ENCODE results near the gene RTN4RL2. TPM values are rescaled to one million over a fixed set of nuclear protein-coding genes. Genes with fewer than 3 reads are reported as not detected.

RTN4RL2 gene
- total and polyA plus RNA-seq, 9 of the 15 experiments (the other 6 are each of a cell fraction or from before 2014, with no cell fraction given) = 0.06 to 1.9 (median 0.34) TPM; not detected in 4

DNA sequence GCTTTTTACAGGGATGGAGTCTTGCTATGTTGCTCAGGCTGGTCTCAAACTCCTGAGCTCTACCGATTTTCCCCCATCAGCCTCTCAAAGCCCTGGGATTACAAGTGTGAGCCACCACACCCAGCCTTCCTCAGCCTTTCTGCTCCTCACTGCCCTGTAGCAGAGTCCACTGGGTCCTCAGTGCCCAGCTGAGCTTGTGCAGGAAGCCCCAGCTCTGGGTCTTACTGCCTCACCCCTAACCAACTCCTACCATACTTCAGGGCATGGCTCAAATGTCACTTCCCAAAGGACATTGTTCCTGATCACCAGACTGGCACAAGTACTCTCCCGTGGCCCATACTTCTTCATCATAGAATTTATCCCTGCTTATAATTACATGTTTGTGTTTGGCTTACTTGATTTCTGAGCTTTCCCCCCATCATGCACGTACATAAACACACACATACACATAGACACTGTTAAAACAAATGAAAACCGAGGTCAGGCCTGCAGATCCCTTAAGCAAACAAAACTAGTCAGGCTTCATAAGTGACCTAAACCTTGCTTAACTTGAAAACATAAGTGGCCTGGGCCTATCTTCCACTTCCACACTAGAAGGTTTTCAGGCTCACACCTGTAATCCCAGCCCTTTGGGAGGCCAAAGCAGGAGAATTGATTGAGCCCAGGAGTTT lies 19.4 kb upstream of the RTN4RL2 start:
- no peaks in the 10 kb centered on the region; a peak in 1 of 5 replicates for H3K27me3 ChIP-seq (ENCODE audit: control insufficient read depth in 2 of 2, insufficient read depth in 2 of 2, low read length in 2 of 2)
- H3K4me3 ChIP-seq = no peak overlapping the region
- POLR2A ChIA-PET = interaction anchor here (0.8 to 1.4 kb wide), 2 partner anchors 11 to 18 kb away, joined by 3 to 5 read pairs; no protein-coding TSS in a partner anchor
- no peaks in the 10 kb centered on the region for H3K9me1 ChIP-seq (ENCODE audit: control insufficient read depth, insufficient read depth, low read length)
- ATAC-seq (no peak), FAIRE-seq (no peak), DNase-seq (ENCODE audit: extremely low read depth in 1 of 4, low spot score in 3 of 4) (no peak)
- H3K79me2 ChIP-seq (ENCODE audit: control insufficient read depth, insufficient read depth, low read length) = no peaks in the 10 kb centered on the region
- CTCF ChIA-PET (ENCODE audit: low intra/inter-chr PET ratio) = no interaction called here
- 15% methylated on average over 4 of the region's 4 CpGs for WGBS (ENCODE audit: insufficient coverage, low coverage, missing lambda C conversion rate)
- H3K9me3 ChIP-seq (replicated peaks; ENCODE audit: control insufficient read depth, insufficient read depth, low read depth, low read length) = no peaks in the 10 kb centered on the region
- no peak overlapping the region for H3K4me2 ChIP-seq (ENCODE audit: insufficient read depth, low read length)
- H4K20me1 ChIP-seq (replicated peaks; ENCODE audit: control insufficient read depth, insufficient read depth, low read length) = no peaks in the 10 kb centered on the region
- no peaks in the 10 kb centered on the region for H3K36me3 ChIP-seq (ENCODE audit: control insufficient read depth, insufficient read depth, low read length)
- no peak for TF ChIP-seq ZKSCAN3 (CRISPR knock-in tag; IDR thresholded peaks at IDR 0.05)
- TF ChIP-seq C11orf30 (IDR thresholded peaks at IDR 0.05; ENCODE audit: low read depth) = no peak
- TF ChIP-seq, protein P1, sequence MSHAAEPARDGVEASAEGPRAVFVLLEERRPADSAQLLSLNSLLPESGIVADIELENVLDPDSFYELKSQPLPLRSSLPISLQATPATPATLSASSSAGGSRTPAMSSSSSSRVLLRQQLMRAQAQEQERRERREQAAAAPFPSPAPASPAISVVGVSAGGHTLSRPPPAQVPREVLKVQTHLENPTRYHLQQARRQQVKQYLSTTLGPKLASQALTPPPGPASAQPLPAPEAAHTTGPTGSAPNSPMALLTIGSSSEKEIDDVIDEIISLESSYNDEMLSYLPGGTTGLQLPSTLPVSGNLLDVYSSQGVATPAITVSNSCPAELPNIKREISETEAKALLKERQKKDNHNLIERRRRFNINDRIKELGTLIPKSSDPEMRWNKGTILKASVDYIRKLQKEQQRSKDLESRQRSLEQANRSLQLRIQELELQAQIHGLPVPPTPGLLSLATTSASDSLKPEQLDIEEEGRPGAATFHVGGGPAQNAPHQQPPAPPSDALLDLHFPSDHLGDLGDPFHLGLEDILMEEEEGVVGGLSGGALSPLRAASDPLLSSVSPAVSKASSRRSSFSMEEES (CRISPR knock-in tag; IDR thresholded peaks at IDR 0.05) = no peak
- TF ChIP-seq, protein P2, sequence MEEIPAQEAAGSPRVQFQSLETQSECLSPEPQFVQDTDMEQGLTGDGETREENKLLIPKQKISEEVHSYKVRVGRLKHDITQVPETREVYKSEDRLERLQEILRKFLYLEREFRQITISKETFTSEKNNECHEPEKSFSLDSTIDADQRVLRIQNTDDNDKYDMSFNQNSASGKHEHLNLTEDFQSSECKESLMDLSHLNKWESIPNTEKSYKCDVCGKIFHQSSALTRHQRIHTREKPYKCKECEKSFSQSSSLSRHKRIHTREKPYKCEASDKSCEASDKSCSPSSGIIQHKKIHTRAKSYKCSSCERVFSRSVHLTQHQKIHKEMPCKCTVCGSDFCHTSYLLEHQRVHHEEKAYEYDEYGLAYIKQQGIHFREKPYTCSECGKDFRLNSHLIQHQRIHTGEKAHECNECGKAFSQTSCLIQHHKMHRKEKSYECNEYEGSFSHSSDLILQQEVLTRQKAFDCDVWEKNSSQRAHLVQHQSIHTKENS (CRISPR knock-in tag; IDR thresholded peaks at IDR 0.05) = no peak
- no peak for TF ChIP-seq DIDO1 (tag; IDR thresholded peaks at IDR 0.05; ENCODE audit: low read depth)
- TF ChIP-seq U2AF1 (optimal IDR thresholded peaks at IDR 0.05; ENCODE audit: low read depth, low read length) = no peak
- no peak for TF ChIP-seq SRSF1 (IDR thresholded peaks at IDR 0.05; ENCODE audit: low read depth, low read length)
- TF ChIP-seq, protein P3, sequence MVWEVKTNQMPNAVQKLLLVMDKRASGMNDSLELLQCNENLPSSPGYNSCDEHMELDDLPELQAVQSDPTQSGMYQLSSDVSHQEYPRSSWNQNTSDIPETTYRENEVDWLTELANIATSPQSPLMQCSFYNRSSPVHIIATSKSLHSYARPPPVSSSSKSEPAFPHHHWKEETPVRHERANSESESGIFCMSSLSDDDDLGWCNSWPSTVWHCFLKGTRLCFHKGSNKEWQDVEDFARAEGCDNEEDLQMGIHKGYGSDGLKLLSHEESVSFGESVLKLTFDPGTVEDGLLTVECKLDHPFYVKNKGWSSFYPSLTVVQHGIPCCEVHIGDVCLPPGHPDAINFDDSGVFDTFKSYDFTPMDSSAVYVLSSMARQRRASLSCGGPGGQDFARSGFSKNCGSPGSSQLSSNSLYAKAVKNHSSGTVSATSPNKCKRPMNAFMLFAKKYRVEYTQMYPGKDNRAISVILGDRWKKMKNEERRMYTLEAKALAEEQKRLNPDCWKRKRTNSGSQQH (CRISPR knock-in tag; IDR thresholded peaks at IDR 0.05) = no peak
- no peak for TF ChIP-seq ZNF695 (CRISPR knock-in tag; IDR thresholded peaks at IDR 0.05)
- H3K4me1 ChIP-seq (replicated peaks in 1 of 2; ENCODE audit: control insufficient read depth in 2 of 2, insufficient read depth in 2 of 2, low read length in 2 of 2) = no peaks in the 10 kb centered on the region; a peak in 1 of 5 replicates
- no peak overlapping the region for H3K27ac ChIP-seq (ENCODE audit: extremely low read depth, low read depth, low read length)
- in situ Hi-C loops (cut with MboI) (no loop called here), intact Hi-C loops (cut with micrococcal nuclease) (no loop called here)
- no peak overlapping the region for H2AFZ ChIP-seq (ENCODE audit: low read depth, low read length)
- H3K9ac ChIP-seq (ENCODE audit: insufficient read depth in 1 of 2, low read depth in 2 of 2, low read length in 2 of 2) = no peak overlapping the region
- BruUV-seq (replicated peaks) = no TSS peak
